MG63 (cell line): Measurements from ENCODE around the gene MYBPHL. TPM values are rescaled to one million over a fixed set of nuclear protein-coding genes. Genes with fewer than 3 reads are reported as not detected.
A peak's percentile ranks its signal among the peaks of the same experiment; 100 is the strongest.

Source experiments
- DNase-seq: peaks from one replicate; pipeline ENCODE4 v3.0.0-alpha.2; 2020
- H3K27me3 ChIP-seq: fragments of 250-450 bp; sonication (Bioruptor Pico); 2 replicates; pipeline ENCODE4 v1.5.1; 2020; ENCODE audit warnings: mild to moderate bottlenecking, moderate library complexity
- H3K36me3 ChIP-seq: fragments of 250-450 bp; sonication (Bioruptor Pico); 2 replicates; pipeline ENCODE4 v1.5.1; 2020; ENCODE audit warnings: mild to moderate bottlenecking, moderate library complexity
- H3K4me3 ChIP-seq: fragments of 250-450 bp; sonication (Bioruptor Pico); 2 replicates; pipeline ENCODE4 v1.5.1; 2020; ENCODE audit warnings: mild to moderate bottlenecking, moderate library complexity
- H3K9me3 ChIP-seq: fragments of 250-450 bp; sonication (Bioruptor Pico); 2 replicates; pipeline ENCODE4 v1.5.1; 2020; ENCODE audit warnings: mild to moderate bottlenecking, moderate library complexity
- total RNA-seq: library from RNA; depleted of rRNA; stranded (reverse); fragments of >200 nt; shearing (Covaris generic); gene quantifications from 2 replicates; pipeline ENCODE4 v1.2.3, GENCODE V29; 2014; ENCODE audit warnings: low replicate concordance

MYBPHL gene
- total RNA-seq, 1 experiment from 2014 or later: not detected

DNA sequence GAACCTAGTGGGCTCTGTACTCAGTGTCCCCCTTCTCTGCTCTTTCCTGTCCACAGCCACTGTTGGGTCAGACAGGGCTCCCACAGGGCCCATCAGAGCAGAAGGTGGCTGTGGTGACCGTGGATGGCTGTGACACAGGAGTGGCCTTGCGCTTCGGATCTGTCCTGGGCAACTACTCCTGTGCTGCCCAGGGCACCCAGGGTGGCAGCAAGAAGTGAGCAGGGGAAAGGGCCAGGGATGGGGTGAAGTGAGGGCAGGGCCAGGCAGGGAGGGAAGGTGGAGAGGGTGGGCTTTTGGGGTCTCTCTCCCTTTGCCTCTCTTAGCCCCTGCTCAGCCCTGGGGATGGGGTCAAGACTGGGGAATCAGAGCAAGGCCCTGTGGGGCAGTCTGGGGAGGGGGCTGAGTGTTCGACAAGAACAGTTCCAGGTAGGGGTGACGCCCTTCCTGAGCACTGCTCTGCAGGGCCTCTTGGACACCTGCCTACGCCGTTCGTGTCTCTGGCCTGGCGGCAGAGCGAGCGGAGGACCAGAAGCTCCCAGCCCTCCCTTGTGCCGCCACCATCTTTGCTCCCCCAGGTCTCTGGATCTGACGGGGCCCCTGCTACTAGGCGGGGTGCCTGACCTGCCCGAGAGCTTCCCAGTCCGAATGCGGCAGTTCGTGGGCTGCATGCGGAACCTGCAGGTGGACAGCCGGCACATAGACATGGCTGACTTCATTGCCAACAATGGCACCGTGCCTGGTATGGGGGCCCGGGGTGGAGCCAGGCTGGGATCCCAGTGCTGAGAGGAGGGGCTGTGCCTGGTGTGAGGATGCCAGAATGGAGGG is 44.4 kb downstream of the MYBPHL start:
- Histone ChIP-seq H3K4me3 (no peak overlapping the region), H3K36me3 (no peaks in the 10 kb centered on the region), H3K27me3 (no peaks in the 10 kb centered on the region), H3K9me3 (0 out of 2 replicates have a peak, but pooled peaks cover 2% of the 10 kb centered on the region)
- no peak for DNase-seq

- DNase-seq: no peak
- Histone ChIP-seq H3K36me3 (no peaks in the 10 kb centered on the region), H3K9me3 (no peaks in the 10 kb centered on the region), H3K4me3 (no peak overlapping the region), H3K27me3 (no peaks in the 10 kb centered on the region)
Observed at GRCh38 chr1:109261578-109261977, 45.2 kb downstream of the MYBPHL start.

GRCh38 chr1:109261006-109261405 is 45.8 kb downstream of the MYBPHL start:
- Histone ChIP-seq H3K27me3 (no peaks in the 10 kb centered on the region), H3K4me3 (no peak overlapping the region), H3K36me3 (no peaks in the 10 kb centered on the region), H3K9me3 (no peaks in the 10 kb centered on the region)
- DNase-seq: no peak

DNA sequence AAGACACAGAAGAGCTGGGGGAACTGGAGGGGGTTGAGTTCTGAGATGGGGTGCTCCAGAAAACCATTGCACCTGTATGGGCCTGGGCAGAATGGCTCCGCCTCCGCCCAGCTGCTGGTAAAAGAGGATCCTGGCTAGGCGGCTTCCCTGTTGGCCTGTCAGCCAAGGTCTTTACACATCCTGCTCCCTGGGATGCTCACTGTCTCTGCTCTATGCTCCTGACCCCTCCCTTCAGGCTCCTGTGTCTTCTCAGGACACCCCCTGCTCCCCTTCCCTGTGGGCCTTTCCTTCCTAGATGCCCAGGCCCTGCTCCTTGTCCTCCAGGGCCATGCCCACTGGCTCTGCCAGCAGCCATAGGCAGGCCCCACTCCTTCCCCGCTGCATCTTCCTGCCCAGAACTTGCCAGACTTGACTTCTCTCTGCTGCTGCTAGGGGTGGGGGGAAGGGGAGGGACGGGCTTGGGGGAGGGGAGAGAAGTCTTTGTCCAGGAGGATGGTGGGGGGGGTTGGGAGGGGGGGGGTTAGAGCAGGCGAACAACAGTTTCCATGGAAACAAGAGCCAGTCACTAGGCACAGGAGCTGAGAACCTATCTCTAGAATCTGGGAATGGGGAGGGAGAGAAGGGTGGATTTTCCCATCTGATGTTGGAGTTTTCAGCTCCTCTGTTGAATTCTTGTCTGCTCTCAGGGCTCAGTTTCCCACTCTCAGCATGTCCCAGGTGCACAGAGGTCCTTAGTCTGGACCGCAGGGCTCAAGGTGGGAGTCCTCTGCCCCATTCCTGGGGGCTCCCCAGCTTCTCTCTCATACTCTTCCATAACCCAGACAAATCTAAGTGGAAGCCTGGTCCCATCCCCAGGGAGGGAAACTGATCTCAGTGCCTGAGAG is 46.9 kb downstream of the MYBPHL start:
- H3K36me3 ChIP-seq: no peaks in the 10 kb centered on the region
- H3K27me3 ChIP-seq: no peaks in the 10 kb centered on the region
- no peaks in the 10 kb centered on the region for H3K9me3 ChIP-seq
- H3K4me3 ChIP-seq: no peak overlapping the region
- DNase-seq: no peak

DNA sequence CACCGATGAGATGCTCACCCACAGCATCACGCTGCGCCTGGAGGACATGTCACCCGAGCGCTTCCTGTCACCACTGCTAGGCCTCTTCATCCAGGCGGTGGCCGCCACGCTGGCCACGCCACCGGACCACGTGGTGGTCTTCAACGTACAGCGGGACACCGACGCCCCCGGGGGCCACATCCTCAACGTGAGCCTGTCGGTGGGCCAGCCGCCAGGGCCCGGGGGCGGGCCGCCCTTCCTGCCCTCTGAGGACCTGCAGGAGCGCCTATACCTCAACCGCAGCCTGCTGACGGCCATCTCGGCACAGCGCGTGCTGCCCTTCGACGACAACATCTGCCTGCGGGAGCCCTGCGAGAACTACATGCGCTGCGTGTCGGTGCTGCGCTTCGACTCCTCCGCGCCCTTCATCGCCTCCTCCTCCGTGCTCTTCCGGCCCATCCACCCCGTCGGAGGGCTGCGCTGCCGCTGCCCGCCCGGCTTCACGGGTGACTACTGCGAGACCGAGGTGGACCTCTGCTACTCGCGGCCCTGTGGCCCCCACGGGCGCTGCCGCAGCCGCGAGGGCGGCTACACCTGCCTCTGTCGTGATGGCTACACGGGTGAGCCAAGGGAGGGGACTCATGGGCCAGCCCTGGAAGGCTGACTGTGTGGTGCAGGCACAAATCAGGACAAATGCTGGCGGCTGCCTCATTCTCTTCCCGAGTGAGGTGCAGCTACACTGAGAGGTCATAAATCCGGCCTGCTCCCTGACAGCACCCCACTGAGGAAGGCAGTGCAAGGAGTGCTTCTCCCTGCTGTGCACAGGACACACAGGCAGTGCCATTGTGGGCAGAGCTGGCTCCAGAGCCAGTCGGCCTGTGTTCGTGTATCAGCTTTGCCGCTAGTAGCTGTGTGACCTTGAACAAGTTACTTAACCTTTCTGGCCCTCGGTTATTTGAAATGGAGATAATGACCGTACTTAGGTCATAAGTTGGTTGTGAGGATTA is 48.0 kb downstream of the MYBPHL start:
- no peak for DNase-seq
- no peaks in the 10 kb centered on the region for H3K36me3 ChIP-seq
- H3K9me3 ChIP-seq: no peaks in the 10 kb centered on the region
- no peak overlapping the region for H3K4me3 ChIP-seq
- H3K27me3 ChIP-seq: no peaks in the 10 kb centered on the region

DNA sequence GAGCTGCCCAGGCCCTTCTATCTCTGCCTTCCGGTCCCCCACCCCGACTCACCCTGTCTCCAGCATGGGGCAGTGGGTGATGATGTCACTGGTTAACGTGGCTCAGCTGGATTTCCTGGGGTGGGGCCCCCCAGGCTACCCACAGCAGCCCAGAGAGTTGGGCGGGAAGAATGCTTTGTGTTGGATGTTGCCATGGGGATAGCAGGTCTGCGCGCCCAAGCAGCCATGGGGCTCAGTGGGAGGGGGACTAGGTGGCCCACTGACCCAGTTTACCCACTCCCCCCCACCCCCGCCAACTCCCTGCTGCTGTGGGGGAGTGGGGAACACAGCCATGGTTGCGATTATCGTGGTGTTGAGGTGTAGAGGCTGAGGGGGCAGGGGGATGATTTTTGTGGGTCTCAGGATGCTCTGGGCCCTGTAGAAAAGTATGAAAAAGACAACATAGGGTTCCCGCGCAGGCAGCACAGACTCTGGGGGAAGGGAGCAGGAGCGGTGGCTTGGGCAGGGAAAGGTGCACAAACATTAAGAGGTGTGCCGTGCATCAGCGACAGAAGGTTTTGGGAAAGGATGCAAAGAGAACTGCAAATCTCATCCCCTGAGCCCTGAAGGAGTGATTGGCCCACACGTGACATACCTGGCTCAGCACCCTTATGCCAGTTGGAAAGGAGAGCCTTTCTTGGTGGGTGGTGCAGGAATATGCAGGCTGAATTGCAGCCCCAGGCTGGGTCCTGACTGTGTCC is 49.0 kb downstream of the MYBPHL start:
- Histone ChIP-seq H3K36me3 (no peaks in the 10 kb centered on the region), H3K4me3 (no peak overlapping the region), H3K27me3 (no peaks in the 10 kb centered on the region), H3K9me3 (no peaks in the 10 kb centered on the region)
- DNase-seq: no peak

GRCh38 chr1:109256971-109257681 is 49.7 kb downstream of the MYBPHL start:
- Histone ChIP-seq H3K36me3 (no peaks in the 10 kb centered on the region), H3K27me3 (no peaks in the 10 kb centered on the region), H3K9me3 (no peaks in the 10 kb centered on the region), H3K4me3 (no peak overlapping the region)
- DNase-seq: peak; percentile 82

DNA sequence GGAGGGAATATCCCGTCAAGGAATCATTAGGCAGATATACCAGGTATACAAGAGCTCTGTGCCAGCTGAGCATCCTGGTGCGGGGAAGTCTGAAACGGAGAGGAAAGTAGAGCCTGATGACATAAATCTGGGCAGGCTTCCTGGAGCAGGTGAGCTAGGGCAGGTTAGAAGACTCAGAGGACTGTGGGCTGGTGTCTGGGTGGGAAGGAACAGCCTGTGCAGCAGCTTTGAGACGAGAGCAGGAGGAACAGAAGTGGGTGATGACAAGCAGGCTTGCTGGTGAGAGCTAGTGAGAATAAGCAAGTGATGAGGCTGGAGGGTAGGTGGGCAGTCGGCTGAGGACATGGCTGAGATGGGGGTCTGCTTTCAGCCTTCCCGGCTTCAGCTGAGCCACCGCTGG is 50.7 kb downstream of the MYBPHL start:
- no peak for DNase-seq
- Histone ChIP-seq H3K36me3 (no peaks in the 10 kb centered on the region), H3K27me3 (peaks cover 3% of the 10 kb centered on the region; the same call in 1 of the 2 replicates), H3K9me3 (no peaks in the 10 kb centered on the region), H3K4me3 (no peak overlapping the region)

DNA sequence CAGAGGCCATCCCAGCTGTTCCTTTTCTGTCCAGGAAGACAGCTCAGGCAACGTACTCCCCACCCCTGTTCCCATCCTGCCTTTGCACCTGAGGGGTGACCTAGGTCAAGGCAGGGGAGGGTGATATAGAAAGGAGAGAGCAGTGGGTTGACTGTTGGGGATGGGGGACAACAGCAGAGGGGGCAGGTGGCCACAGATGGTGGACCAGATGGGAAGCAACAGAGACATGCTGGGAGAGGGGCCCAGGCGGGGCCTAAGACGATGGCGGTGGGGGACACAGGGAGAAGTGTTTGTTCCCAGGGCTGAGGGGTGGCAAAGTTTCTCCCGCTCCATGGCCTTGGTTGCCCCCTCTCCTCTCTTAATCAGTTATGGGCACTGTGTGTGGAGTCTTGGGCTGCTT is 51.1 kb downstream of the MYBPHL start:
- no peaks in the 10 kb centered on the region for H3K36me3 ChIP-seq
- no peaks in the 10 kb centered on the region for H3K9me3 ChIP-seq
- H3K4me3 ChIP-seq: no peak overlapping the region
- DNase-seq: no peak
- H3K27me3 ChIP-seq: peaks cover 6% of the 10 kb centered on the region; the same call in 1 of the 2 replicates

DNA sequence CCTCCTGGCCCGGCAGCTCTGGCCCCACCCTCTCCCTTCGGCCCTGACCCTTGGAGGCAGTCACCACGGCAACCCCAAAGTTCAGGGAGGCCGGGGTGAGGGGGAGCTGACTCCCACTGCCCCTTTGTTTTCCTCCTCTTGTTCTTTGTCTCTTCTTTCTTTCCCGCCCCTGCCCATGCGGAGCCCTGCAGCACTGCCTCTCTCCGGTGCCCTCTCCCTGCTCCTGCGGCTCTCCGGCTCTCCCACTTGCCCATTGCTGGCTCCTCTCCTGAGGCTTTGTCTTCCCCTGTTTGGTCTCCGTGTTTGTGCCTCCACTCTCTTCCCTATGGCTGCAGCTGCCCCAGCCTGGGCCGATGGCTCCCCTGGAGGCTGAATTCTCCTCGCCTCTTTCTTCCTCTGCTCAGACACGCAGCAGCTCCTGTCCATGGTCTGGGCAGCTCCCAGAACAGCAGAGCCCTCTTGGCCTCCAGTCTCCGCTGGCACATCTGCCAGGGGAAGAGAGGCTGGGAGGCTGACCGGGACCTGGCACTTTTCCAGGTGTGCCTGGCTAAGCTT is 51.6 kb downstream of the MYBPHL start:
- H3K9me3 ChIP-seq: no peaks in the 10 kb centered on the region
- no peak for DNase-seq
- no peak overlapping the region for H3K4me3 ChIP-seq
- H3K36me3 ChIP-seq: no peaks in the 10 kb centered on the region
- peaks cover 9% of the 10 kb centered on the region for H3K27me3 ChIP-seq

- H3K27me3 ChIP-seq: peaks cover 11% of the 10 kb centered on the region
- DNase-seq: no peak
- no peak overlapping the region for H3K4me3 ChIP-seq
- no peaks in the 10 kb centered on the region for H3K36me3 ChIP-seq
- H3K9me3 ChIP-seq: no peaks in the 10 kb centered on the region
Observed at GRCh38 chr1:109254621-109255096, 52.2 kb downstream of the MYBPHL start.

DNA sequence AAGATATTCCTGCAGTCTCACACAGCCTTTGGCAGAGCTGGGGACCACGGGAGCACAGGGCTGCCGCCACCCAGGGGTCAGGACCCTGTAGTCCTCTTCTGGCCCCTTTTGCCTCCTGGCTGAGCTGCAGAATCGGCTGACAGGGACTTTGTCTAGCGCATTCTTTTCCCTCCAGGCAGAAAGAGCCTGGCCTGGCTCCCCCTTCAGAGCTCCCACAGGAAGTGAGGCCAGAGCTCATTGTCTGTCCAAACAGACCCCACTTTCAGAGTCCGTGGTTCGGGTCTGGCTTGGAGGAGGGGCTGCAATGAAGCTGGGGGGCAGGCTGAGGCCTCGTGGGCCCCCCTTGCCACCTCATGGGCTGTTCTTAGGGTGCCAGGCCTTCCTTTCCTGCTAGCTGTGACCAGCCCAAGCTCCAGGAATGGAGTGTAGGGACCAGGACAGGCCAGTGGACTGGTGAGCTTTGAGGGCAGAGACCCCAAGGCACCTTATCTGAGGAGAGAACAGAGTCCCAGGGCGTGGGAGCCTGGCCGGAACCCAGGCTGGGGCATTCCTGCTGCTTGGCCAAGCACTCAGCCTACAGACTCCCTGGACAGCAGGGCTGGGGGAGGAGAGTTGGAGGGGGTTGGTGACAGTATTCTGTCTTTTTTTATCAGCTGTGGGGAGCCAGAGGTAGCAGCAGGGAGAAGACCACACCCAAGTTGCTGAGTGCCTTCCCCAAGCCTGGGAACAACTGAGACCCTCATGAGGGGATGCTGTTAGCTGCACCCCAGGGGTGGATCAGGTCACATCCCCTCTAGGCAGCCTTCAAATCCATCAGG is 52.8 kb downstream of the MYBPHL start:
- DNase-seq: peak; percentile 45
- Histone ChIP-seq H3K4me3 (no peak overlapping the region), H3K27me3 (peaks cover 11% of the 10 kb centered on the region), H3K36me3 (no peaks in the 10 kb centered on the region), H3K9me3 (no peaks in the 10 kb centered on the region)

GRCh38 chr1:109252893-109253802 is 53.7 kb downstream of the MYBPHL start:
- no peak for DNase-seq
- Histone ChIP-seq H3K4me3 (no peak overlapping the region), H3K27me3 (peaks cover 11% of the 10 kb centered on the region), H3K36me3 (no peaks in the 10 kb centered on the region), H3K9me3 (no peaks in the 10 kb centered on the region)
